PC-9 (cell line): ENCODE data around the gene MFSD6L. TPM values are rescaled to one million over a fixed set of nuclear protein-coding genes. Genes with fewer than 3 reads are reported as not detected.

Experiments
- BruUV-seq: library from RNA; stranded (reverse); fragments of 400-500 nt; replicated peaks from 2 replicates; lab custom pipeline; 2021; lab: Mats Ljungman, UMichigan
- CTCF ChIA-PET: fragments of 300-600 bp; sonication (Branson Sonifier 250); formaldehyde crosslinking; loops from one replicate; lab custom pipeline; 2022; ENCODE audit warnings: antibody characterized with exemption; lab: Charles Lee
- POLR2A ChIA-PET: fragments of 300-600 bp; sonication (Branson Sonifier 250); formaldehyde crosslinking; loops from one replicate; lab custom pipeline; 2022; ENCODE audit warnings: antibody characterized with exemption; ENCODE audit not compliant: unreplicated experiment; lab: Charles Lee
- DNase-seq, 2 experiments: peaks; one replicate each; pipeline versions ENCODE4 v3.0.0 to v3.0.0-alpha.2; 2015 to 2022; ENCODE audit warnings: mixed read lengths in 1 of 2
- H2AFZ ChIP-seq: fragments of 200-600 bp; sonication (generic); 2 replicates; pipeline ENCODE4 v1.8.1; 2017; ENCODE audit warnings: antibody characterized with exemption
- H3F3A ChIP-seq: fragments of 200-600 bp; sonication (generic); 2 replicates; pipeline ENCODE4 v1.8.1; 2017; ENCODE audit warnings: antibody characterized with exemption, mild to moderate bottlenecking, low read depth; ENCODE audit not compliant: insufficient read depth
- H3K27ac ChIP-seq: fragments of 200-600 bp; sonication (generic); 2 replicates; pipeline ENCODE4 v1.6.1; 2016; ENCODE audit warnings: mixed run types
- H3K27me3 ChIP-seq: fragments of 200-600 bp; sonication (generic); 2 replicates; pipeline ENCODE4 v1.6.1; 2016; ENCODE audit warnings: low read depth, mixed run types; ENCODE audit not compliant: insufficient read depth
- H3K36me3 ChIP-seq: fragments of 200-600 bp; sonication (generic); 2 replicates; pipeline ENCODE4 v1.6.1; 2016; ENCODE audit warnings: low read depth, mixed run types
- H3K4me1 ChIP-seq: fragments of 200-600 bp; sonication (generic); replicated peaks from 2 replicates; pipeline ENCODE4 v1.6.1; 2016; ENCODE audit warnings: mixed run types; ENCODE audit not compliant: insufficient read depth
- H3K4me2 ChIP-seq: fragments of 200-600 bp; sonication (generic); 2 replicates; pipeline ENCODE4 v1.6.1; 2017; ENCODE audit warnings: mixed run types
- H3K4me3 ChIP-seq: fragments of 200-600 bp; sonication (generic); 2 replicates; pipeline ENCODE4 v1.6.1; 2016; ENCODE audit warnings: mixed run types
- H3K79me2 ChIP-seq: fragments of 200-600 bp; sonication (generic); 2 replicates; pipeline ENCODE4 v1.6.1; 2017; ENCODE audit warnings: low read depth, mixed run types
- H3K9me2 ChIP-seq: fragments of 200-600 bp; sonication (generic); 2 replicates; pipeline ENCODE4 v1.8.1; 2017; ENCODE audit warnings: mild to moderate bottlenecking; ENCODE audit not compliant: insufficient read depth
- H3K9me3 ChIP-seq: fragments of 200-600 bp; sonication (generic); 2 replicates; pipeline ENCODE4 v1.8.1; 2016; ENCODE audit warnings: low read depth; ENCODE audit not compliant: insufficient read depth
- H4K20me1 ChIP-seq: fragments of 200-600 bp; sonication (generic); 2 replicates; pipeline ENCODE4 v1.8.1; 2017; ENCODE audit not compliant: insufficient read depth
- CTCF ChIP-seq: fragments of 200-600 bp; sonication (generic); conservative IDR thresholded peaks from 2 replicates; pipeline ENCODE4 v1.6.1; 2017; ENCODE audit warnings: mixed run types, antibody characterized with exemption, mild to moderate bottlenecking, moderate library complexity
- EZH2 ChIP-seq: fragments of 200-600 bp; sonication (generic); IDR thresholded peaks from 2 replicates; pipeline ENCODE4 v1.8.0; 2017; ENCODE audit warnings: antibody characterized with exemption, low read depth
- intact Hi-C: fragments of 100-400 bp; cut with micrococcal nuclease; formaldehyde crosslinking; loops from one replicate; pipeline ENCODE4 v1.10.0; 2022; ENCODE audit not compliant: unreplicated experiment
- total RNA-seq: library from RNA; stranded (reverse); gene quantifications from 2 replicates; pipeline ENCODE4 v1.2.3, GENCODE V29; 2021

Gene MFSD6L
- total RNA-seq, 1 experiment from 2014 or later, result not detected

- Histone ChIP-seq H3K79me2 (no peaks in the 10 kb centered on the region), H3K27me3 (peaks cover 44% of the 10 kb centered on the region), H3K4me1 (no peaks in the 10 kb centered on the region), H3F3A (no peaks in the 10 kb centered on the region), H3K27ac (no peak overlapping the region), H3K4me2 (no peak overlapping the region), H4K20me1 (no peaks in the 10 kb centered on the region), H3K4me3 (no peak overlapping the region), H2AFZ (no peak overlapping the region), H3K36me3 (no peaks in the 10 kb centered on the region), H3K9me3 (no peaks in the 10 kb centered on the region), H3K9me2 (no peaks in the 10 kb centered on the region)
- ChIA-PET POLR2A (no interaction called here), CTCF (no interaction called here)
- BruUV-seq, result no TSS peak
- no peak for DNase-seq
- intact Hi-C loops, result no loop called here
- TF ChIP-seq EZH2 (no peak), CTCF (no peak)
Measured at GRCh38 chr17:8794636-8795035, 4.5 kb downstream of the MFSD6L start.

GRCh38 chr17:8793649-8794048 is 5.5 kb downstream of the MFSD6L start:
- H3K4me3 ChIP-seq, result no peak overlapping the region
- H3K9me2 ChIP-seq, result no peaks in the 10 kb centered on the region
- no peaks in the 10 kb centered on the region for H3K9me3 ChIP-seq
- H3F3A ChIP-seq, result no peaks in the 10 kb centered on the region
- ChIA-PET CTCF (no interaction called here), POLR2A (no interaction called here)
- no peak for DNase-seq
- no peaks in the 10 kb centered on the region for H3K4me1 ChIP-seq
- no peaks in the 10 kb centered on the region for H3K79me2 ChIP-seq
- H2AFZ ChIP-seq, result no peak overlapping the region
- TF ChIP-seq EZH2 (no peak), CTCF (no peak)
- H3K36me3 ChIP-seq, result no peaks in the 10 kb centered on the region
- BruUV-seq, result no TSS peak
- no peak overlapping the region for H3K4me2 ChIP-seq
- intact Hi-C loops, result no loop called here
- H3K27ac ChIP-seq, result no peak overlapping the region
- peaks cover 52% of the 10 kb centered on the region for H3K27me3 ChIP-seq
- H4K20me1 ChIP-seq, result no peaks in the 10 kb centered on the region

GRCh38 chr17:8792646-8793045 is 6.5 kb downstream of the MFSD6L start:
- Histone ChIP-seq H3K9me3 (no peaks in the 10 kb centered on the region), H3K9me2 (no peaks in the 10 kb centered on the region), H3F3A (no peaks in the 10 kb centered on the region), H2AFZ (no peak overlapping the region), H4K20me1 (no peaks in the 10 kb centered on the region), H3K4me1 (no peaks in the 10 kb centered on the region), H3K27me3 (peaks cover 54% of the 10 kb centered on the region), H3K36me3 (no peaks in the 10 kb centered on the region), H3K79me2 (no peaks in the 10 kb centered on the region), H3K4me2 (no peak overlapping the region), H3K4me3 (no peak overlapping the region), H3K27ac (no peak overlapping the region)
- BruUV-seq, result no TSS peak
- intact Hi-C loops, result no loop called here
- POLR2A ChIA-PET, result no interaction called here
- no peak for DNase-seq
- TF ChIP-seq CTCF, result no peak
- CTCF ChIA-PET, result no interaction called here
